ENCODE results near the gene INTS6. TPM values are rescaled to one million over a fixed set of nuclear protein-coding genes. Genes with fewer than 3 reads are reported as not detected.
A peak's percentile ranks its signal among the peaks of the same experiment; 100 is the strongest.

Gene INTS6
- polyA plus RNA-seq, 1 donor (not counting 4 experiments of a cell fraction or from before 2014, with no cell fraction given) = 44.2 TPM

DNA sequence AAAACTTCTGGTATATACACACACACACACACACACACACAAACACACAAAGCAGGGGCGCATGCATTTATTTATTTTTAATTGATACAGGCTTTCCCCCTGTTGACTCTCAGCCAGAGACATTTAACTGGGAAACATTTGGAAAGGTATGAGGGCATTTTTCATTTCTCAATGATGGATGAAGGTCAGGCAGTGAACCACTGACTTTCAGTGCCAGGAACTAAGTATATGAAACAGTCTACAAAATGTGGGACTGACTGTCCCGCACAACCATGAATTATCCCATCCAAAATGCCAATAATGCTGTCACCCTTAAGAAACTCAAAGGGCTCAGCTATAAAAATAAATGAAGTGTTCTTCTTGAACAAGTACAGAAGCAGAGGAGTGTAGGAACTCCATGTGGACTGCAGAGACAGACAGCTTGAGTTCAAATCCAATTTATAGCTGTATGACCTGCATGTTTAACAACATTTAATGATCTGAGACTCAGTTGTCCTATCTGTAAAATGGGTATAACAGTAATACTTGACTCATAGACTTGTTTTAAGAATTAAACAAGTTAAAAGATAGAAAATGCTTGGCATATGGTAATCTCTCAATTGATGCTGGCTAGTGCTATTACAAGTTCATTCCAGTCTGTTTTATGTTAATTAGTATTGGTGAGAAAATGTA lies 25.0 kb upstream of the INTS6 start:
- Histone ChIP-seq H3K36me3 (ENCODE audit: control insufficient read depth in 2 of 2, extremely low read depth in 1 of 2, insufficient read depth in 2 of 2, low read length in 2 of 2) (no peaks in the 10 kb centered on the region), H3K4me1 (ENCODE audit: control insufficient read depth, extremely low read depth, insufficient read depth, low read length) (peaks cover 13% of the 10 kb centered on the region), H3K9ac (ENCODE audit: control insufficient read depth, extremely low read depth, insufficient read depth, low read length) (no peak overlapping the region), H3K4me3 (ENCODE audit: control insufficient read depth in 2 of 3, extremely low read depth in 1 of 3, insufficient read depth in 2 of 3, low read depth in 1 of 3, low read length in 3 of 3) (no peak overlapping the region), H3K79me2 (ENCODE audit: control insufficient read depth, insufficient read depth, low read length) (no peaks in the 10 kb centered on the region), H4K20me1 (ENCODE audit: control insufficient read depth, extremely low read depth, insufficient read depth, low read length) (no peaks in the 10 kb centered on the region), H3K9me3 (ENCODE audit: control insufficient read depth, low read depth, low read length) (no peaks in the 10 kb centered on the region), H3K27me3 (ENCODE audit: control insufficient read depth, extremely low read depth, insufficient read depth, low read length) (no peaks in the 10 kb centered on the region), H2AFZ (ENCODE audit: control insufficient read depth, low read length) (no peak overlapping the region), H3K4me2 (ENCODE audit: control insufficient read depth, extremely low read depth, insufficient read depth, low read depth, low read length) (no peak overlapping the region), H3K27ac (ENCODE audit: control insufficient read depth, insufficient read depth, low read length) (no peak overlapping the region), H3K9me1 (ENCODE audit: control insufficient read depth, extremely low read depth, insufficient read depth, low read length) (peaks cover 3% of the 10 kb centered on the region)
- FAIRE-seq = no peak
- no peak for DNase-seq (ENCODE audit: low read depth, low spot score)
- dilution Hi-C loops (cut with MboI; ENCODE audit: extremely low pct_ligation_motif_present, low sequenced_read_pairs) = no loop called here
- TF ChIP-seq, protein P1, sequence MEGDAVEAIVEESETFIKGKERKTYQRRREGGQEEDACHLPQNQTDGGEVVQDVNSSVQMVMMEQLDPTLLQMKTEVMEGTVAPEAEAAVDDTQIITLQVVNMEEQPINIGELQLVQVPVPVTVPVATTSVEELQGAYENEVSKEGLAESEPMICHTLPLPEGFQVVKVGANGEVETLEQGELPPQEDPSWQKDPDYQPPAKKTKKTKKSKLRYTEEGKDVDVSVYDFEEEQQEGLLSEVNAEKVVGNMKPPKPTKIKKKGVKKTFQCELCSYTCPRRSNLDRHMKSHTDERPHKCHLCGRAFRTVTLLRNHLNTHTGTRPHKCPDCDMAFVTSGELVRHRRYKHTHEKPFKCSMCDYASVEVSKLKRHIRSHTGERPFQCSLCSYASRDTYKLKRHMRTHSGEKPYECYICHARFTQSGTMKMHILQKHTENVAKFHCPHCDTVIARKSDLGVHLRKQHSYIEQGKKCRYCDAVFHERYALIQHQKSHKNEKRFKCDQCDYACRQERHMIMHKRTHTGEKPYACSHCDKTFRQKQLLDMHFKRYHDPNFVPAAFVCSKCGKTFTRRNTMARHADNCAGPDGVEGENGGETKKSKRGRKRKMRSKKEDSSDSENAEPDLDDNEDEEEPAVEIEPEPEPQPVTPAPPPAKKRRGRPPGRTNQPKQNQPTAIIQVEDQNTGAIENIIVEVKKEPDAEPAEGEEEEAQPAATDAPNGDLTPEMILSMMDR (optimal IDR thresholded peaks at IDR 0.05 in 1 of 3, IDR thresholded peaks at IDR 0.05 in 1 of 3, conservative IDR thresholded peaks at IDR 0.05 in 1 of 3; ENCODE audit: extremely low read depth in 1 of 3, insufficient read depth in 2 of 3, low read length in 3 of 3) = no peak
- no peak for TF ChIP-seq EZH2 (IDR thresholded peaks at IDR 0.05; ENCODE audit: low read length)

DNA sequence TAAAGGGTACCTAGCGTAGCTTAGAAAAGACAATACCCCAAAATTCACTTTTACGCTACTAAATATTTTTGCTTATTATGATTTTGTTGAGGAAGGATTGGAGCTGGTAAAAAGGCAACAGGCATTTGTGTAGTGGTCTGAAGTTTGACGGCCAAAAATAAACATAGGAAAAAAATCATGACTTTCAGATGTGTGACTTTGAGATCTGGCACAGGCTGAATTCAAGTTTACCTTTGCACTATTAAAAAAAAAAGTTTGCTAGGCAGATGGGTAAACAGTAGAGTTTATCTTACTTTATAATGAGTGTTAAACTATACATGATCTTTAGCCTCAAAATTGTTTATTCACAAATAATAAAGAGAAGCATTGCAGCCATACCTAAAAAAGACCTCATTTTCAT lies 24.3 kb upstream of the INTS6 start:
- Histone ChIP-seq H3K27me3 (ENCODE audit: control insufficient read depth, extremely low read depth, insufficient read depth, low read length) (no peaks in the 10 kb centered on the region), H3K4me3 (ENCODE audit: control insufficient read depth in 2 of 3, extremely low read depth in 1 of 3, insufficient read depth in 2 of 3, low read depth in 1 of 3, low read length in 3 of 3) (no peak overlapping the region), H3K9ac (ENCODE audit: control insufficient read depth, extremely low read depth, insufficient read depth, low read length) (no peak overlapping the region), H3K9me3 (ENCODE audit: control insufficient read depth, low read depth, low read length) (no peaks in the 10 kb centered on the region), H3K36me3 (ENCODE audit: control insufficient read depth in 2 of 2, extremely low read depth in 1 of 2, insufficient read depth in 2 of 2, low read length in 2 of 2) (no peaks in the 10 kb centered on the region), H2AFZ (ENCODE audit: control insufficient read depth, low read length) (no peak overlapping the region), H3K27ac (ENCODE audit: control insufficient read depth, insufficient read depth, low read length) (no peak overlapping the region), H3K79me2 (ENCODE audit: control insufficient read depth, insufficient read depth, low read length) (no peaks in the 10 kb centered on the region), H3K4me1 (ENCODE audit: control insufficient read depth, extremely low read depth, insufficient read depth, low read length) (peaks cover 13% of the 10 kb centered on the region), H3K4me2 (ENCODE audit: control insufficient read depth, extremely low read depth, insufficient read depth, low read depth, low read length) (no peak overlapping the region), H3K9me1 (ENCODE audit: control insufficient read depth, extremely low read depth, insufficient read depth, low read length) (peaks cover 3% of the 10 kb centered on the region), H4K20me1 (ENCODE audit: control insufficient read depth, extremely low read depth, insufficient read depth, low read length) (no peaks in the 10 kb centered on the region)
- DNase-seq (ENCODE audit: low read depth, low spot score) (no peak), FAIRE-seq (peak; percentile 13)
- dilution Hi-C loops (cut with MboI; ENCODE audit: extremely low pct_ligation_motif_present, low sequenced_read_pairs) = no loop called here
- TF ChIP-seq, protein P1 (optimal IDR thresholded peaks at IDR 0.05 in 1 of 3, IDR thresholded peaks at IDR 0.05 in 1 of 3, conservative IDR thresholded peaks at IDR 0.05 in 1 of 3; ENCODE audit: extremely low read depth in 1 of 3, insufficient read depth in 2 of 3, low read length in 3 of 3) = no peak
- TF ChIP-seq EZH2 (IDR thresholded peaks at IDR 0.05; ENCODE audit: low read length) = no peak

All from keratinocyte (primary cell).